ENCODE results near the gene PCDHA13.

DNA sequence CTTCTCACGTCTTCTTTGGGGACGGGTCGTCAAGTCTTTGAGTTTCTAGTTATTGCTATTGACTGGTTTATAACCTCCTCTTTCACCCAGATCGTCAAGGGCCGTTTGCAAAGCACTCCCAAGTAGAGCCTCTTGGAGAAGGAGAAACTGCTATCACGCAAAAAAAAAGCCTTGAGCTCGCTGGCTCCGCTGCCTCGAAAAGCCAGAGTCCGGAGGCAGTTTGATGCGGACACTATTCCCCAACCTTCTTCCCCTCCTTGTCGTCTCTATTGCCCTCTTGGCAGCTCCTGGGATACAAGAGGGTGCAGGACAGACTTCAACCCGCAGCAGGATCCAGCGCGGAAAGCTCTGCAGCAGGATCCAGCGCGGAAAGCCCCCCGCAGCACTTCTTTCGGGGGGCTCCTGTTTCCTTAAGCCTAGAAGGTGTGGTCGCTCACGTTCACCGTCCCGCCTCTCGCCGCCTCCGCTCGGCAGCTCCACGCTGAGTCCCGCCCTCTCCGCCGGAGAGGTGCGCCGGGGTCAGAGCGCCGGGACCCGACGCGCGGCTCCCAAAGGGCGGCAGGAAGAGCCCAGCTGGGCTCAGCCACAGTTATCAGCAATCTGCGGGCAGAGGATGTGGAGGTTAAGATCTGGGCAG lies 44.0 kb downstream of the PCDHA13 start, which contains the start of gene PCDHAC1:
- TF ChIP-seq RAD21 (conservative IDR thresholded peaks at IDR 0.05), result no peak
- TF ChIP-seq, protein P1, sequence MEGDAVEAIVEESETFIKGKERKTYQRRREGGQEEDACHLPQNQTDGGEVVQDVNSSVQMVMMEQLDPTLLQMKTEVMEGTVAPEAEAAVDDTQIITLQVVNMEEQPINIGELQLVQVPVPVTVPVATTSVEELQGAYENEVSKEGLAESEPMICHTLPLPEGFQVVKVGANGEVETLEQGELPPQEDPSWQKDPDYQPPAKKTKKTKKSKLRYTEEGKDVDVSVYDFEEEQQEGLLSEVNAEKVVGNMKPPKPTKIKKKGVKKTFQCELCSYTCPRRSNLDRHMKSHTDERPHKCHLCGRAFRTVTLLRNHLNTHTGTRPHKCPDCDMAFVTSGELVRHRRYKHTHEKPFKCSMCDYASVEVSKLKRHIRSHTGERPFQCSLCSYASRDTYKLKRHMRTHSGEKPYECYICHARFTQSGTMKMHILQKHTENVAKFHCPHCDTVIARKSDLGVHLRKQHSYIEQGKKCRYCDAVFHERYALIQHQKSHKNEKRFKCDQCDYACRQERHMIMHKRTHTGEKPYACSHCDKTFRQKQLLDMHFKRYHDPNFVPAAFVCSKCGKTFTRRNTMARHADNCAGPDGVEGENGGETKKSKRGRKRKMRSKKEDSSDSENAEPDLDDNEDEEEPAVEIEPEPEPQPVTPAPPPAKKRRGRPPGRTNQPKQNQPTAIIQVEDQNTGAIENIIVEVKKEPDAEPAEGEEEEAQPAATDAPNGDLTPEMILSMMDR (IDR thresholded peaks at IDR 0.05; ENCODE audit: poor library complexity, severe bottlenecking), result no peak
- TF ChIP-seq EP300 (conservative IDR thresholded peaks at IDR 0.05; ENCODE audit: poor library complexity, severe bottlenecking), result no peak
- no peak for TF ChIP-seq EZH2 (IDR thresholded peaks at IDR 0.05; ENCODE audit: borderline replicate concordance, insufficient read depth, low read length, poor library complexity, severe bottlenecking)
- TF ChIP-seq TAF1 (IDR thresholded peaks at IDR 0.05; ENCODE audit: low read depth), result no peak
- TF ChIP-seq POLR2AphosphoS5 (IDR thresholded peaks at IDR 0.05), result no peak
- no peak for TF ChIP-seq SMC3 (conservative IDR thresholded peaks at IDR 0.05; ENCODE audit: poor library complexity)
